GM18519 (cell line): ENCODE results near the gene RPS13.
"Not testable (repeated sequence)": the region's sequence is repeated elsewhere in the genome, so short reads cannot be mapped to it uniquely, and the experiment has no call there.

ENCODE experiments used
- ATAC-seq: cut with Tn5 transposase; IDR thresholded peaks from one replicate; pipeline ENCODE4 v1.9.1; 2021; ENCODE audit warnings: mild to moderate bottlenecking, moderate library complexity; ENCODE audit not compliant: unreplicated experiment, low FRiP score

Gene RPS13

DNA sequence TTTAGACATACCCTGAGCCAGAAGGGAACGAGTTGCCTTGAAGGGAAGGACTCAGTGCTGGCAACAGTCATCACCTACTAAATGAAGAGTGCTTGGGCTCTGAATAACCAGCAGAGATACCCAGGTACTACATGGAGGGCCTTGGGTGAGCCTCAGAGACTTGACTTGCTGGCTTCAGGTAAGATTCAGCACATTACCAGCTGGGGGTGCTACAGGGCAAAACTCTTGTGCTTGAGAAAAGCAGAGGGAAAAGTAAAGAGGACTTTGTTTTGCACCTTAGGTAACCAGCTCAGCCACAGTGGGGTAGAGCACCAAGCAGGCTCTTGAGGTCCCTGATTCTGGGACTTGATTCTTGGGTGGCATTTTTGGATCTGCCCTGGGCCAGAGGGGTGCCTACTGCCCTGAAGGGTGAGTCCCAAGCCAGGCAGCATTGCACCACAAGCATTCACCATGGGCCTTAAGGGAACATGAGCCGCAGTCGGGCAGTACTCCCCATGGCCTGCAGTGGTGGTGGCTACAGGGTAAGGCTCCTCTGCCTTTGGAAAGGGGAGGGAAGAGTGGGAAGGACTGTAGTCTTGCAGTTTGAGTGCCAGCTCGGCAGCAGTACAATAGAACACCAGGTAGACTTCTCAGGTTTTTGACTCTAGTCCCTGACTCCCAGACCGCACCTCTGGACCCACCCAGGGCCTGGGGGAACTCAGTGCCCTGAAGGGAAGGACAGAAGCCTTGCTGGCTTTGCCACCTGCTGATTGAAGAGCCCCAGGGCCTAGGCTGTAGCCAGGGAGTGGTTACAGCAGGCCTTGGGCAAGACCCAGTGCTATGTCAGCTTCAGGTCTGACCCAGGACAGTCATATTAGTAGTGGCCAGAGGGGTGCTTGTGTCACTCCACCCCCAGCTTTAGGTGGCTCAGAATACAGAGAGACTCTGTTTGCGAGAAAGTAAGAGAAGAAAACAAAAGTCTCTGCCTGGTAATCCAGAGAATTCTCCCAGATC lies 40.5 kb downstream of the RPS13 start:
- no peak for ATAC-seq

DNA sequence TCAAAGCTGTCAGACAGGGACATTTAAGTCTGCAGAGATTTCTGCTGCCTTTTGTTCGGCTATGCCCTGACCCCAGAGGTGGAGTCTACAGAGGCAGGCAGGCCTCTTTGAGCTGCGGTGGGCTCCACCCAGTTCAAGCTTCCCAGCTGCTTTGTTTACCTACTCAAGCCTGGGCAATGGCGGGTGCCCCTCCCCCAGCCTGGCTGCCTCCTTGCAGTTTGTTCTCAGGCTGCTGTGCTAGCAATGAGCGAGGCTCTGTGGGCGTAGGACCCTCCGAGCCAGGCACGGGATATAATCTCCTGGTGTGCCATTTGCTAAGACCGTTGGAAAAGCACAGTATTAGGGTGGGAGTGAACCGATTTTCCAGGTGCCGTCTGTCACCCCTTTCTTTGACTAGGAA lies 43.4 kb downstream of the RPS13 start:
- ATAC-seq: not testable (repeated sequence)

DNA sequence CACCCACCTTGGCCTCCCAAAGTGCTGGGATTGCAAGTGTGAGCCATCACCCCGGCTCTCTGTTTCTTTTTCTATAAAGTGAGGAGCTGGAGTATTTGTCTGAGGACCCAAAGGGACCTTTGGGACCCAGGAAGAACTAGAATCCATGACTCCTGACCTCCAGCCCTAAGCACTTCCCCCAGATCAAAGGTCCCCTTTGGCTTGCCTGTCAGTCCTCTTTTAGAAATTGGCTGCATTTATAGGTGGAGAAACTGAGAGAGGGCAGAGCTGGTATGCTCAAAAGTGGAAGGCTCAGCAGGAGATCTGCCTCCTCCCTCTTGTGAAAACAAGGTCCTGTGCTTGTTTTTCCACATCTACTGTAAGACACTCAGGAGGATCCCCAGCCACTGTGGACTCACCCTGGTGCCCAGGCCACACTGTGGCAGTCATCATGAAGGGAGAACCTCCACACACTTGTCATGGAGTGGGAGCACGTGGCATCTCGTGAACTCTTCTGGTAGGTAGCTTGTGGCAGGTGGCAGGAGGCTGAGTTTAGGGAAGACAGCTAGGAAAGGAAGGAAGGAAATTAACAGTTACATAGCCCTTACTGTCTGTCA lies 50.9 kb downstream of the RPS13 start:
- no peak for ATAC-seq

DNA sequence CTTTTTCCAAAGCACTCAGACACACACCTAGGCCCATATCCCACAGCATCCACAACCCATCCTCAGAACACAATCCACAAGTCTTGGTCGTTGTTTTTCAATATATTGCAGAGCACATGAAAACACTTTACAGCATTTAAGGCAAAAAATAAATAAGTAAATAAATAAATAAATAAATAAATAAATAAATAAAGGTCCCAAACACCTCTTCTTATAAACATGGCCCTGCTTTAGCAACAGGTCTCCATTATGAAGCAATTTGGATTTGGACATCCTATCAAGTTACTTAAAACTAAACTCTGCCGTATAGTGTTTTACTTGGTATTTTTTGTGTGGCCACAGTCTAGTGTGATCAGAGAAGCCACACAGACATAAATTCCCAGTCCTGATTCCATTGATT lies 52.5 kb downstream of the RPS13 start:
- no peak for ATAC-seq
